CD14-positive monocyte (primary cell): Measurements from ENCODE around the gene ASCC1. TPM values are rescaled to one million over a fixed set of nuclear protein-coding genes. Genes with fewer than 3 reads are reported as not detected.

Source experiments
- DNase-seq, 3 donors: peaks; one replicate each; pipeline ENCODE4 v3.0.0-alpha.2; 2011 to 2022
- H2AFZ ChIP-seq: 2 replicates; pipeline ENCODE4 v1.6.0; 2012; ENCODE audit warnings: mild to moderate bottlenecking, low read depth, low read length, inconsistent platforms; ENCODE audit not compliant: insufficient read depth, poor library complexity, severe bottlenecking
- H3K27ac ChIP-seq, 2 donors: 1 replicate in 1 of 2; 2 replicates in 1 of 2; pipeline ENCODE4 v1.5.1; 2012 to 2013; ENCODE audit warnings: low read length in 2 of 2, control low read depth in 1 of 2, inconsistent platforms in 1 of 2, low read depth in 1 of 2, mild to moderate bottlenecking in 1 of 2
- H3K27me3 ChIP-seq, 2 donors: one replicate each; pipeline versions ENCODE4 v1.6.0 to v1.6.1; 2011 to 2013; ENCODE audit warnings: low read length in 2 of 2; ENCODE audit not compliant: control insufficient read depth in 2 of 2, insufficient read depth in 2 of 2
- H3K36me3 ChIP-seq, 2 donors: replicated peaks in 1 of 2; 1 replicate in 1 of 2; 2 replicates in 1 of 2; pipeline versions ENCODE4 v1.5.1 to v1.6.1; 2012 to 2013; ENCODE audit warnings: low read length in 2 of 2, control low read depth in 1 of 2, inconsistent platforms in 1 of 2, mild to moderate bottlenecking in 1 of 2; ENCODE audit not compliant: insufficient read depth in 2 of 2, control insufficient read depth in 1 of 2
- H3K4me1 ChIP-seq, 2 donors: 1 replicate in 1 of 2; 2 replicates in 1 of 2; pipeline versions ENCODE4 v1.5.1 to v1.6.1; 2012 to 2013; ENCODE audit warnings: low read length in 2 of 2, control low read depth in 1 of 2, inconsistent platforms in 1 of 2, mild to moderate bottlenecking in 1 of 2, moderate library complexity in 1 of 2; ENCODE audit not compliant: insufficient read depth in 2 of 2, control insufficient read depth in 1 of 2
- H3K4me2 ChIP-seq: replicated peaks from 2 replicates; pipeline ENCODE3; 2012; ENCODE audit warnings: low read length, moderate library complexity, mild to moderate bottlenecking; ENCODE audit not compliant: poor library complexity, severe bottlenecking; ENCODE audit errors: extremely low read depth
- H3K4me3 ChIP-seq, 3 experiments: fragments of 200-600 bp in 1 of 3; sonication (generic) in 1 of 3; replicated peaks in 1 of 3; 1 replicate in 2 of 3; 2 replicates in 1 of 3; pipeline ENCODE4 v1.5.1; 2011 to 2013; ENCODE audit warnings: low read length in 3 of 3, mild to moderate bottlenecking in 3 of 3, control low read depth in 2 of 3, low read depth in 2 of 3, inconsistent platforms in 1 of 3, moderate library complexity in 1 of 3
- H3K79me2 ChIP-seq: 2 replicates; pipeline ENCODE4 v1.6.0; 2012; ENCODE audit warnings: mild to moderate bottlenecking, control low read depth, inconsistent platforms, low read length, moderate library complexity; ENCODE audit not compliant: insufficient read depth
- H3K9ac ChIP-seq: 2 replicates; pipeline ENCODE4 v1.6.0; 2017; ENCODE audit warnings: low read length, mild to moderate bottlenecking; ENCODE audit not compliant: insufficient read depth, poor library complexity, severe bottlenecking
- H3K9me3 ChIP-seq, 2 donors: replicated peaks in 1 of 2; 1 replicate in 1 of 2; 2 replicates in 1 of 2; pipeline versions ENCODE4 v1.5.1 to v1.6.1; 2012 to 2013; ENCODE audit warnings: low read length in 2 of 2, control low read depth in 1 of 2; ENCODE audit not compliant: control insufficient read depth in 1 of 2, insufficient read depth in 1 of 2
- H4K20me1 ChIP-seq: 2 replicates; pipeline ENCODE4 v1.6.0; 2012; ENCODE audit warnings: mild to moderate bottlenecking, low read length, control low read depth, moderate library complexity; ENCODE audit not compliant: insufficient read depth
- H3K27ac Mint-ChIP-seq, 7 donors: one replicate each; pipeline ENCODE4 v1.8.0; 2020; ENCODE audit warnings: mild to moderate bottlenecking in 7 of 7, mixed read lengths in 7 of 7, moderate library complexity in 6 of 7, inconsistent platforms in 2 of 7
- H3K27me3 Mint-ChIP-seq, 3 donors: one replicate each; pipeline ENCODE4 v1.8.0; 2021 to 2022; ENCODE audit warnings: low read depth in 3 of 3, mild to moderate bottlenecking in 3 of 3, mixed read lengths in 3 of 3, moderate library complexity in 3 of 3, inconsistent platforms in 1 of 3
- H3K36me3 Mint-ChIP-seq, 2 donors: one replicate each; pipeline ENCODE4 v1.8.0; 2020; ENCODE audit warnings: mixed read lengths in 2 of 2, inconsistent platforms in 1 of 2, mild to moderate bottlenecking in 1 of 2
- H3K4me1 Mint-ChIP-seq: one replicate; pipeline ENCODE4 v1.8.0; 2020; ENCODE audit warnings: mild to moderate bottlenecking, mixed read lengths
- H3K4me3 Mint-ChIP-seq, 2 donors: one replicate each; pipeline ENCODE4 v1.8.0; 2020; ENCODE audit warnings: mild to moderate bottlenecking in 2 of 2, mixed read lengths in 2 of 2, moderate library complexity in 1 of 2
- H3K9me3 Mint-ChIP-seq, 7 donors: one replicate each; pipeline ENCODE4 v1.8.0; 2020 to 2022; ENCODE audit warnings: mixed read lengths in 7 of 7, mild to moderate bottlenecking in 6 of 7, moderate library complexity in 6 of 7, inconsistent platforms in 2 of 7
- CTCF ChIP-seq: fragments of 200-600 bp; IDR thresholded peaks from one replicate; pipeline ENCODE4 v1.8.0; 2022; ENCODE audit warnings: antibody characterized with exemption, mild to moderate bottlenecking
- WGBS: methylation state at CpG from one replicate; pipeline ENCODE4 v1.1.5; 2013; ENCODE audit warnings: missing lambda C conversion rate; ENCODE audit not compliant: insufficient coverage; 5-methylcytosine and 5-hydroxymethylcytosine counted together
- intact Hi-C, 2 donors: fragments of 100-400 bp; cut with micrococcal nuclease; formaldehyde crosslinking; loops; one replicate each; pipeline versions ENCODE4 v1.15.0 to v1.15.1; 2023
- polyA plus RNA-seq, 3 donors: library from polyadenylated mRNA; depleted of rRNA in 1 of 3; unstranded in 2 of 3; stranded (reverse) in 1 of 3; fragments of 300-500 nt in 2 of 3; fragments of >200 nt in 1 of 3; fragmentation: Illumina TruSeq in 2 of 3; gene quantifications; 1 replicate in 2 of 3; 2 replicates in 1 of 3; pipeline ENCODE4 v1.2.3, GENCODE V29; 2012 to 2021

The ASCC1 gene
- polyA plus RNA-seq, 3 donors = 8.2 to 20.9 (median 17.9) TPM

GRCh38 chr10:72194949-72195348 lies 21.1 kb downstream of the ASCC1 start:
- H3K36me3 ChIP-seq = peaks cover 28 to 42% of the 10 kb centered on the region in 2 donors
- Mint-ChIP-seq H3K9me3 (peaks cover 0 to 3% (median 0%) of the 10 kb centered on the region in 7 donors), H3K36me3 (peaks cover 20 to 61% of the 10 kb centered on the region in 2 donors), H3K4me3 (no peak overlapping the region), H3K4me1 (no peaks in the 10 kb centered on the region), H3K27ac (no peak overlapping the region), H3K27me3 (no peaks in the 10 kb centered on the region)
- H3K27me3 ChIP-seq = no peaks in the 10 kb centered on the region
- no peaks in the 10 kb centered on the region for H4K20me1 ChIP-seq
- no peak for DNase-seq
- H3K4me2 ChIP-seq = no peak overlapping the region
- H3K9ac ChIP-seq = no peak overlapping the region
- H3K4me3 ChIP-seq = no peak overlapping the region
- no peaks in the 10 kb centered on the region for H3K9me3 ChIP-seq
- no peaks in the 10 kb centered on the region for H3K4me1 ChIP-seq
- no peaks in the 10 kb centered on the region for H3K79me2 ChIP-seq
- no CpG with 5 or more reads among the region's 2 CpGs for WGBS
- H2AFZ ChIP-seq = no peak overlapping the region
- intact Hi-C loops = no loop called here
- H3K27ac ChIP-seq = no peak overlapping the region
- no peak for TF ChIP-seq CTCF

GRCh38 chr10:72186982-72187330 lies 29.1 kb downstream of the ASCC1 start:
- peaks cover 5 to 14% (median 9%) of the 10 kb centered on the region in 7 donors for H3K9me3 Mint-ChIP-seq
- DNase-seq = no peak
- Histone ChIP-seq H3K4me1 (peaks cover 12 to 14% of the 10 kb centered on the region in 2 donors), H3K4me2 (peak overlapping the region; percentile 51), H3K79me2 (no peaks in the 10 kb centered on the region), H3K27me3 (no peaks in the 10 kb centered on the region), H3K27ac (peak overlapping the region in 1 of 2 donors; percentile 80), H3K9me3 (peaks cover 0 to 7% of the 10 kb centered on the region in 2 donors), H3K9ac (peak overlapping the region; percentile 35), H2AFZ (peak overlapping the region; percentile 58), H3K36me3 (peaks cover 5 to 15% of the 10 kb centered on the region in 2 donors), H3K4me3 (peak overlapping the region in 1 of 3 experiments; percentile 54), H4K20me1 (no peaks in the 10 kb centered on the region)
- H3K4me3 Mint-ChIP-seq = peak overlapping the region; percentile 32 to 68
- H3K4me1 Mint-ChIP-seq = peaks cover 12% of the 10 kb centered on the region
- peak overlapping the region; percentile 75 to 94 (median 91) for H3K27ac Mint-ChIP-seq
- WGBS = 100% methylated on average over 1 of the region's 3 CpGs
- H3K27me3 Mint-ChIP-seq = peaks cover 0 to 1% (median 0%) of the 10 kb centered on the region in 3 donors
- intact Hi-C loops = no loop called here
- H3K36me3 Mint-ChIP-seq = peaks cover 26 to 40% of the 10 kb centered on the region in 2 donors
- no peak for TF ChIP-seq CTCF
